HG02981 (cell line): ENCODE measurements around the gene NAMPT.
A peak's percentile ranks its signal among the peaks of the same experiment; 100 is the strongest.
"Not testable (repeated sequence)": the region's sequence is repeated elsewhere in the genome, so short reads cannot be mapped to it uniquely, and the experiment has no call there.

Source experiments
- ATAC-seq: cut with Tn5 transposase; IDR thresholded peaks from one replicate; pipeline ENCODE4 v1.9.1; 2021; ENCODE audit warnings: mild to moderate bottlenecking, moderate library complexity; ENCODE audit not compliant: unreplicated experiment

The NAMPT gene

GRCh38 chr7:106305732-106306131 is 20.9 kb upstream of the NAMPT start:
- ATAC-seq, result no peak

GRCh38 chr7:106304568-106304967 is 19.8 kb upstream of the NAMPT start:
- ATAC-seq, result no peak

- ATAC-seq, result not testable (repeated sequence)
These were observed 13.8 kb upstream of the NAMPT start for GRCh38 chr7:106298631-106299030.

- not testable (repeated sequence) for ATAC-seq
These were observed 13.4 kb upstream of the NAMPT start for GRCh38 chr7:106298155-106298554.

GRCh38 chr7:106294334-106294733 is 9.6 kb upstream of the NAMPT start:
- no peak for ATAC-seq

GRCh38 chr7:106291247-106291646 is 6.5 kb upstream of the NAMPT start:
- ATAC-seq, result no peak

- ATAC-seq, result no peak
These were observed 5.5 kb upstream of the NAMPT start for GRCh38 chr7:106290319-106290718.

GRCh38 chr7:106289848-106290247 is 5.1 kb upstream of the NAMPT start:
- no peak for ATAC-seq

GRCh38 chr7:106288263-106288662 is 3.5 kb upstream of the NAMPT start:
- no peak for ATAC-seq

- ATAC-seq, result no peak
These were observed 3.0 kb upstream of the NAMPT start for GRCh38 chr7:106287786-106288185.

- ATAC-seq, result no peak
These were observed 1.2 kb upstream of the NAMPT start for GRCh38 chr7:106285855-106286492.

- ATAC-seq, result peak; percentile 84
These were observed 470 bp upstream of the NAMPT start for GRCh38 chr7:106285051-106285854.

- peak; percentile 18 for ATAC-seq
These were observed 711 bp downstream of the NAMPT start for GRCh38 chr7:106283831-106284713.

GRCh38 chr7:106283501-106283830 is 1.3 kb downstream of the NAMPT start:
- no peak for ATAC-seq

GRCh38 chr7:106282852-106283251 is 1.9 kb downstream of the NAMPT start:
- ATAC-seq, result no peak

GRCh38 chr7:106282390-106282789 is 2.4 kb downstream of the NAMPT start:
- ATAC-seq, result no peak

GRCh38 chr7:106281585-106282318 is 3.0 kb downstream of the NAMPT start:
- no peak for ATAC-seq

- ATAC-seq, result no peak
These were observed 3.7 kb downstream of the NAMPT start for GRCh38 chr7:106281127-106281526.

GRCh38 chr7:106279425-106280197 is 5.2 kb downstream of the NAMPT start:
- no peak for ATAC-seq

- no peak for ATAC-seq
These were observed 6.1 kb downstream of the NAMPT start for GRCh38 chr7:106278695-106279094.
